OCI-LY1 (cell line): ENCODE data around the gene NELL1.

Experiments
- CTCF ChIP-seq: fragments of 200-600 bp; sonication (generic), shearing (Covaris generic); IDR thresholded peaks from 2 replicates; pipeline ENCODE4 v1.5.1; 2017; ENCODE audit warnings: mild to moderate bottlenecking, antibody characterized with exemption, low read length, moderate library complexity, mixed read lengths
- EZH2 ChIP-seq: fragments of 200-600 bp; sonication (generic), shearing (Covaris generic); IDR thresholded peaks from 2 replicates; pipeline ENCODE4 v1.8.0; 2017; ENCODE audit warnings: borderline replicate concordance, mixed run types, mild to moderate bottlenecking, antibody characterized with exemption, low read length, moderate library complexity, mixed read lengths

GRCh38 chr11:20715931-20716330 is 46.5 kb downstream of the NELL1 start:
- TF ChIP-seq CTCF (no peak), EZH2 (no peak)
